ENCODE measurements around the gene KIAA1755.

GRCh38 chr20:38266426-38266825 lies 5.9 kb upstream of the KIAA1755 start:
- TF ChIP-seq EZH2 (IDR thresholded peaks at IDR 0.05; ENCODE audit: insufficient read depth, poor library complexity, severe bottlenecking) (no peak), EZH2phosphoT487 (IDR thresholded peaks at IDR 0.05; ENCODE audit: insufficient read depth, low read depth) (no peak)
